ENCODE data around the gene SPECC1. TPM values are rescaled to one million over a fixed set of nuclear protein-coding genes. Genes with fewer than 3 reads are reported as not detected.

The SPECC1 gene
- total RNA-seq, 6 experiments from 2014 or later: 0.81 to 5.0 (median 2.8) TPM

DNA sequence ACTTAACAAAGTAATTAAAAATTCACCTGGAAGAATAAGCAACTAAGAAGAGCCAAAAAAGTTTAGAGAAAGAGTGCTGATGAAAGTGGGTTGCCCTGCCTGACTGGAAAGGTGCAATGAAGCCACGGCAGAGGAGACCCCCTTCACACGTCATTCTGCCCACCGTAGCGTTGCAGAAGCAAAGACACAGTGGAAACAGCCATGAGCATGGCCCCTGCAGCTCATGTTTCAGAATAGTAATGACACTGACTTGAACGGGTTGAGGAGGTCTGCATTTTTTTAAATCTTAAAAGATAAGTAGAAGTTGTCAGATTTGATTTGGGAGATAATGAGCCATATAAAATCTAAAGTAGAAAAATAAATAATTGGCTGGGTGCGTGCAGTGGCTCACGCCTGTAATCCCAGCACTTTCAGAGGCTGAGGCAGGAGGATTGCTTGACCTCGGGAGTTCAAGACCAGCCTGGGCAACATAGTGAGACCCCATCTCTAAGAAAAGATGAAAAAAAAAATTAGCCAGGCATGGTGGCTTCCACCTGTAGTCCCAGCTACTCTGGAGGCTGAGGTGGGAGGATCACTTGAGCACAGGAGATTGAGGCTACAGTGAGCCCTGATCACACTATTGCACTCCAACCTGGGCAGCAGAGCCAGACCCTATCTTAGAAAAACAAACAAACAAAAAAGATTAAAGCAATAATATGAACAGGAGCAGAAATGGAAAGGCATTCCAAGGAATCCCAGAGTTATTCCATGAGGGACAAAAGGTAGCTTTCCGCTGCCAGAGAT is 273.6 kb downstream of the SPECC1 start:
- Histone ChIP-seq H3K4me3 (no peak overlapping the region), H3K4me1 (no peaks in the 10 kb centered on the region), H3K27me3 (no peaks in the 10 kb centered on the region), H3K36me3 (no peaks in the 10 kb centered on the region), H3K9me3 (no peaks in the 10 kb centered on the region), H3K27ac (no peak overlapping the region)
- DNase-seq (no peak), ATAC-seq (no peak)
- intact Hi-C loops (cut with DNase I): no loop called here
- WGBS (ENCODE audit: insufficient coverage, low coverage, low lambda C conversion rate, missing lambda C conversion rate): 77% methylated on average over 8 of the region's 9 CpGs
- TF ChIP-seq POLR2A (IDR thresholded peaks at IDR 0.05): no peak
- TF ChIP-seq, protein P1, sequence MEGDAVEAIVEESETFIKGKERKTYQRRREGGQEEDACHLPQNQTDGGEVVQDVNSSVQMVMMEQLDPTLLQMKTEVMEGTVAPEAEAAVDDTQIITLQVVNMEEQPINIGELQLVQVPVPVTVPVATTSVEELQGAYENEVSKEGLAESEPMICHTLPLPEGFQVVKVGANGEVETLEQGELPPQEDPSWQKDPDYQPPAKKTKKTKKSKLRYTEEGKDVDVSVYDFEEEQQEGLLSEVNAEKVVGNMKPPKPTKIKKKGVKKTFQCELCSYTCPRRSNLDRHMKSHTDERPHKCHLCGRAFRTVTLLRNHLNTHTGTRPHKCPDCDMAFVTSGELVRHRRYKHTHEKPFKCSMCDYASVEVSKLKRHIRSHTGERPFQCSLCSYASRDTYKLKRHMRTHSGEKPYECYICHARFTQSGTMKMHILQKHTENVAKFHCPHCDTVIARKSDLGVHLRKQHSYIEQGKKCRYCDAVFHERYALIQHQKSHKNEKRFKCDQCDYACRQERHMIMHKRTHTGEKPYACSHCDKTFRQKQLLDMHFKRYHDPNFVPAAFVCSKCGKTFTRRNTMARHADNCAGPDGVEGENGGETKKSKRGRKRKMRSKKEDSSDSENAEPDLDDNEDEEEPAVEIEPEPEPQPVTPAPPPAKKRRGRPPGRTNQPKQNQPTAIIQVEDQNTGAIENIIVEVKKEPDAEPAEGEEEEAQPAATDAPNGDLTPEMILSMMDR (IDR thresholded peaks at IDR 0.05): no peak

DNA sequence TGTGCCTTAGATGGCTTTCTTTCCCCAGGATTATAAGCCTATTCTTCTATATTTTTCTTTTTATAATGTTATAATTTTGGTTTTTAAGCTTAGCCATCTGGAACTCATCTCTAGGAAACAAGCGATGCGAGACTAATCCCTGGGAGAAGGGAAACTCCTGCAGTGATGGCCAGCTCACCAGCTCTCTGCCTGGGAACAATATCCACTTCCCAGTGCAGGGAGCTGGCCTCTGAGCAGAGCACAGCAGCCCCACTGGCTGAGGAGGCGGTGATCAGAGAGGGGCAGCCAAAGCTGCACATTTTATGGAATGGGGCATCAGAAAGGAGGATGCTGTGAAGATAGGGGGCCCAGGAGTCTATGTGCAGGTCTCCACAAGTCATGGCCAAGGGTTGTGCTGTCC is 274.9 kb downstream of the SPECC1 start:
- H3K36me3 ChIP-seq: no peaks in the 10 kb centered on the region
- no peaks in the 10 kb centered on the region for H3K9me3 ChIP-seq
- TF ChIP-seq POLR2A (IDR thresholded peaks at IDR 0.05): no peak
- TF ChIP-seq, protein P1 (IDR thresholded peaks at IDR 0.05): no peak
- WGBS (ENCODE audit: insufficient coverage, low coverage, low lambda C conversion rate, missing lambda C conversion rate): 100% methylated on average over 2 of the region's 3 CpGs
- H3K4me3 ChIP-seq: no peak overlapping the region
- no peaks in the 10 kb centered on the region for H3K27me3 ChIP-seq
- intact Hi-C loops (cut with DNase I): no loop called here
- no peak for DNase-seq
- H3K27ac ChIP-seq: no peak overlapping the region
- H3K4me1 ChIP-seq: no peaks in the 10 kb centered on the region
- ATAC-seq: no peak

DNA sequence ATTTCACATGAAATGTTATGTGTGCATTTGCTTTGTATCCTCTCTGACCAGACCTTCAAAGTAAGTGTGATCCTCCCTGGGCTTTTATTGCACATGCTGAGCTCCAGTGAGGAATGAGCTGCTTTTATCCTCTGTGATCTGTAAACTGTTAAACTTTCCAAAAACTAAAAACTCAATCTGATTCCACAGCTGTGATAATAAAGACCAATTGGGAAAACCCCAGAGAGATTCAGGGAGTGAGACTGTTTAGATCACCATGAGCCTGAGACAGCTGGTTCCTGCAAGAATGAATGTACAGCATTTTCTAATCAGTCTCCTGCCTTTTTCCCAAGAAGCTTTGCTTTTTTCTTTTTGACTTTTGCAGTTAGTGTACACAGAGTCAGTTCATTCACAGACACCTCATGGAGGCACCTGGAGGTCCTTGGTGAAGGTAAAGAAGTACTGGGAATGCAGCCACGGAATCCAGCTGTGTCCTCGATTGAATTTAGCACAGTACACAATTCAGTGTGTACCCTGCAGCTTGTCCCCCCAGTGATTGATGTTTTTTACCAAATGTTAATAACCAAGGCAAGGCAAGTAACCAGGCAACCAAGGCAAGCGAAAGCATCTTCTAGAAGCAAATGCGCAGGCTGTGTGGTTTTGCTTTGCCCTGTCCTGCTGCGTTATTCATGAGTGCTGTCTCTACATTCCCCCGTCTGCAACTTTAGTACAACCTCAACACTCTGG is 275.6 kb downstream of the SPECC1 start:
- no peak for ATAC-seq
- Histone ChIP-seq H3K4me3 (no peak overlapping the region), H3K36me3 (no peaks in the 10 kb centered on the region), H3K9me3 (no peaks in the 10 kb centered on the region), H3K27ac (no peak overlapping the region), H3K27me3 (no peaks in the 10 kb centered on the region), H3K4me1 (no peaks in the 10 kb centered on the region)
- no peak for TF ChIP-seq POLR2A (IDR thresholded peaks at IDR 0.05)
- TF ChIP-seq, protein P1 (IDR thresholded peaks at IDR 0.05): no peak
- intact Hi-C loops (cut with DNase I): no loop called here
- 70% methylated on average over 5 of the region's 6 CpGs for WGBS (ENCODE audit: insufficient coverage, low coverage, low lambda C conversion rate, missing lambda C conversion rate)
- no peak for DNase-seq

DNA sequence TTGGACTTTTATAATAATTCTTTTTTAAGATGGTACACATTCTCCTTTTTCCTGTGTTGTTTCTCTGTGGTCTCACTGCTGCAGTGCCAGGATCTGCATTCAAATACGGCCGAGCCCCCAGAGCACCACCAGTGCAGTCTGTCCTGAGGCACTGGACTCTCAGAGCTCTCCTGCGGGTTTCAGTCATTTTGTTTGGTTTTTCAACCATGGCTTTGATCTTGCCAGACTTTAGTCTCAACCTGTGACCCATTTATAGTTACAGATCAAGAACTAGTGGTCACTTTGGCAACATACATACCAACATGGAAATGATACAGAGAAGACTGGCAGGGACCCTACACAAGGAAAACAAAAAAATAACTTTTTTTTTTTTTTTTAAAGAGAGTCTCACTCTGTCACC is 280.8 kb downstream of the SPECC1 start:
- no peaks in the 10 kb centered on the region for H3K27me3 ChIP-seq
- H3K9me3 ChIP-seq: no peaks in the 10 kb centered on the region
- no peaks in the 10 kb centered on the region for H3K4me1 ChIP-seq
- WGBS (ENCODE audit: insufficient coverage, low coverage, low lambda C conversion rate, missing lambda C conversion rate): 58% methylated on average over 3 of the region's 3 CpGs
- ATAC-seq (no peak), DNase-seq (no peak)
- intact Hi-C loops (cut with DNase I): no loop called here
- no peak overlapping the region for H3K27ac ChIP-seq
- H3K4me3 ChIP-seq: no peak overlapping the region
- TF ChIP-seq, protein P1 (IDR thresholded peaks at IDR 0.05): no peak
- H3K36me3 ChIP-seq: no peaks in the 10 kb centered on the region

Measured in right lobe of liver (tissue), 6 donors.